Lung microvascular endothelial cell (primary cell): Measurements from ENCODE around the gene ESYT2. TPM values are rescaled to one million over a fixed set of nuclear protein-coding genes. Genes with fewer than 3 reads are reported as not detected.
"Not testable (repeated sequence)": the region's sequence is repeated elsewhere in the genome, so short reads cannot be mapped to it uniquely, and the experiment has no call there.

Experiments
- DNase-seq, 2 donors: peaks; one replicate each; pipeline versions ENCODE4 v3.0.0 to v3.0.0-alpha.2; 2010; ENCODE audit warnings: low read depth in 2 of 2
- total RNA-seq: library from RNA; depleted of rRNA; stranded (reverse); fragments of >200 nt; gene quantifications from 2 replicates; pipeline ENCODE4 v1.2.1, GENCODE V29; 2014

Gene ESYT2
- total RNA-seq, 1 donor from 2014 or later: 42.7 TPM

- DNase-seq: no peak
Measured at GRCh38 chr7:158856883-158857668, 27.8 kb upstream of the ESYT2 start.

- no peak for DNase-seq
Measured at GRCh38 chr7:158854681-158855081, 25.4 kb upstream of the ESYT2 start.

GRCh38 chr7:158850545-158851102 is 21.3 kb upstream of the ESYT2 start:
- no peak for DNase-seq

- no peak for DNase-seq
Measured at GRCh38 chr7:158849768-158850544, 20.6 kb upstream of the ESYT2 start.

- no peak for DNase-seq
Measured at GRCh38 chr7:158849442-158849767, 20.1 kb upstream of the ESYT2 start.

GRCh38 chr7:158847451-158847866 is 18.1 kb upstream of the ESYT2 start:
- no peak for DNase-seq

GRCh38 chr7:158846304-158846703 is 17.0 kb upstream of the ESYT2 start:
- no peak for DNase-seq

- DNase-seq: no peak
Measured at GRCh38 chr7:158843771-158844170, 14.5 kb upstream of the ESYT2 start.

GRCh38 chr7:158842486-158842885 is 13.2 kb upstream of the ESYT2 start:
- no peak for DNase-seq

- DNase-seq: no peak
Measured at GRCh38 chr7:158840604-158841003, 11.3 kb upstream of the ESYT2 start.

- DNase-seq: not testable (repeated sequence)
Measured at GRCh38 chr7:158839177-158839576, 9.9 kb upstream of the ESYT2 start.

GRCh38 chr7:158837790-158838637 is 8.7 kb upstream of the ESYT2 start:
- DNase-seq: no peak

- no peak for DNase-seq
Measured at GRCh38 chr7:158836692-158837091, 7.4 kb upstream of the ESYT2 start.

GRCh38 chr7:158834878-158835784 is 5.8 kb upstream of the ESYT2 start:
- DNase-seq: no peak

- no peak for DNase-seq
Measured at GRCh38 chr7:158832994-158833393, 3.7 kb upstream of the ESYT2 start.

GRCh38 chr7:158831738-158832091 is 2.4 kb upstream of the ESYT2 start:
- DNase-seq: no peak

GRCh38 chr7:158830211-158830723 is 958 bp upstream of the ESYT2 start:
- DNase-seq: no peak

- peak; percentile 89 to 90 for DNase-seq
Measured at GRCh38 chr7:158829021-158829341, 328 bp downstream of the ESYT2 start.

- DNase-seq: peak; percentile 46 to 58
Measured at GRCh38 chr7:158828133-158829020, 932 bp downstream of the ESYT2 start.
